Measurements from ENCODE around the gene ATMIN.

- TF ChIP-seq POLR2A (IDR thresholded peaks at IDR 0.05; ENCODE audit: low read depth, low read length) (no peak), POLR2AphosphoS5 (IDR thresholded peaks at IDR 0.05; ENCODE audit: low read depth, low read length) (no peak)
These were observed 41.8 kb upstream of the ATMIN start for GRCh38 chr16:80993834-80994233.

Measured in GM12892 (cell line).